Activated CD4-positive, alpha-beta memory T cell treated with anti-CD3 and anti-CD28 coated beads for 36 hours (primary cell): Measurements from ENCODE around the gene PRMT2. TPM values are rescaled to one million over a fixed set of nuclear protein-coding genes. Genes with fewer than 3 reads are reported as not detected.

Experiments used
- CTCF ChIA-PET: fragments of 350-600 bp; sonication (Branson Sonifier 250); formaldehyde crosslinking; loops from one replicate; lab custom pipeline; 2021; ENCODE audit warnings: antibody characterized with exemption, inconsistent platforms; lab: Charles Lee
- POLR2A ChIA-PET: fragments of 350-600 bp; sonication (Branson Sonifier 250); formaldehyde crosslinking; loops from one replicate; lab custom pipeline; 2021; ENCODE audit warnings: antibody characterized with exemption; lab: Charles Lee
- DNase-seq: peaks from one replicate; pipeline ENCODE4 v3.0.0-alpha.2; 2020
- H3K27ac Mint-ChIP-seq: one replicate; pipeline ENCODE4 v1.8.0; 2021; ENCODE audit warnings: mixed read lengths
- H3K27me3 Mint-ChIP-seq: one replicate; pipeline ENCODE4 v1.8.0; 2021; ENCODE audit warnings: mixed read lengths
- H3K36me3 Mint-ChIP-seq: one replicate; pipeline ENCODE4 v1.8.0; 2021; ENCODE audit warnings: mixed read lengths
- H3K4me1 Mint-ChIP-seq: one replicate; pipeline ENCODE4 v1.8.0; 2021; ENCODE audit warnings: low read depth, mixed read lengths
- H3K4me3 Mint-ChIP-seq: one replicate; pipeline ENCODE4 v1.8.0; 2021; ENCODE audit warnings: mild to moderate bottlenecking, mixed read lengths
- H3K9me3 Mint-ChIP-seq: one replicate; pipeline ENCODE4 v1.8.0; 2021; ENCODE audit warnings: mixed read lengths
- intact Hi-C: fragments of 100-400 bp; cut with micrococcal nuclease; formaldehyde crosslinking; loops from one replicate; pipeline ENCODE4 v1.15.1; 2023
- total RNA-seq, 2 experiments: library from RNA; stranded (reverse); gene quantifications; one replicate each; pipeline ENCODE4 v1.2.3, GENCODE V29; 2021

Gene PRMT2
- total RNA-seq, 2 experiments from 2014 or later = 85.4 to 90.7 TPM

GRCh38 chr21:46605767-46606426 is 29.6 kb upstream of the PRMT2 start:
- ChIA-PET CTCF (no interaction called here), POLR2A (no interaction called here)
- H3K27ac Mint-ChIP-seq = peak overlapping the region; percentile 25
- no peaks in the 10 kb centered on the region for H3K9me3 Mint-ChIP-seq
- no peaks in the 10 kb centered on the region for H3K36me3 Mint-ChIP-seq
- peaks cover 24% of the 10 kb centered on the region for H3K4me1 Mint-ChIP-seq
- no peak overlapping the region for H3K4me3 Mint-ChIP-seq
- peak; percentile 53 for DNase-seq
- H3K27me3 Mint-ChIP-seq = no peaks in the 10 kb centered on the region
- intact Hi-C loops = no loop called here

DNA sequence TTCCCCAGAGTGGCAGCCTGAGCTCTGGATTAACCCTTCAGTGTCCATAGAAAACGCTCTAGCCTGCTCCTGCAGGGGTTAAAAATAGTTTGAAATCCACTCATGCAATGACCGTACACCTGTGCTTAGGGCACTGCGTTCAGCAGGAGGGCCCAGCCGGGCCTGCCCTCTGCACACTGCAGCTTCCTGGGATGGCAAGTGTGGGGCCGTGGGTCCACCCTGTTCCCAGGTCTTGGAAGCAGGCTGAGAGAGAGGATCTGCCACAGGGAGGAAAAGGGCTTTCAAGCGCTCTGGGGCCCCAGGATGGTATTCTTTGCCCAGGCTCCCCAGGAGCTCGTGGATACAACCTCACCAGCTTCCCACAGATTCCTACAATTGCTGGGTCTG is 29.1 kb upstream of the PRMT2 start:
- Mint-ChIP-seq H3K4me3 (no peak overlapping the region), H3K4me1 (peaks cover 24% of the 10 kb centered on the region), H3K9me3 (no peaks in the 10 kb centered on the region), H3K27ac (no peak overlapping the region), H3K27me3 (no peaks in the 10 kb centered on the region), H3K36me3 (no peaks in the 10 kb centered on the region)
- no peak for DNase-seq
- ChIA-PET POLR2A (no interaction called here), CTCF (no interaction called here)
- intact Hi-C loops = no loop called here

DNA sequence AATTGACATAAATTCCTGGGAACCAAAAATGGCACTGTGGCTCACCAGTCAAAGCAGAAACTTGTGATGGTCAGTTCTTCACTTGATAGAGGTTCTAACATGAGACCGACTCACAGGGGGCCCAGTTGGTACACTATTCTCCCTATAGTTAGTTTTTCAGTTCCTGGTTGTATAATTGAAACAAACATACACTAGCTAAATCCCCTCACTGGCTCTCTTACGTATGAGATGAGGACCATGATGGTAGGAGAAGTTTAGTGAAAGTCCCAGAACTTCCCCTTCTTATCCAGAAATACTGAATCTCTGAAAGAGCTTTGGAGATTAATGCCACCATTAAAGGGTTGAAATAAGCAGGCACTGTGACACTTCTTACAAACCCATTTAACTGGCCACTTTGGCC is 27.8 kb upstream of the PRMT2 start:
- ChIA-PET POLR2A (no interaction called here), CTCF (no interaction called here)
- Mint-ChIP-seq H3K4me1 (peaks cover 24% of the 10 kb centered on the region), H3K36me3 (no peaks in the 10 kb centered on the region), H3K27me3 (no peaks in the 10 kb centered on the region), H3K4me3 (no peak overlapping the region), H3K9me3 (no peaks in the 10 kb centered on the region), H3K27ac (no peak overlapping the region)
- no peak for DNase-seq
- intact Hi-C loops = no loop called here

DNA sequence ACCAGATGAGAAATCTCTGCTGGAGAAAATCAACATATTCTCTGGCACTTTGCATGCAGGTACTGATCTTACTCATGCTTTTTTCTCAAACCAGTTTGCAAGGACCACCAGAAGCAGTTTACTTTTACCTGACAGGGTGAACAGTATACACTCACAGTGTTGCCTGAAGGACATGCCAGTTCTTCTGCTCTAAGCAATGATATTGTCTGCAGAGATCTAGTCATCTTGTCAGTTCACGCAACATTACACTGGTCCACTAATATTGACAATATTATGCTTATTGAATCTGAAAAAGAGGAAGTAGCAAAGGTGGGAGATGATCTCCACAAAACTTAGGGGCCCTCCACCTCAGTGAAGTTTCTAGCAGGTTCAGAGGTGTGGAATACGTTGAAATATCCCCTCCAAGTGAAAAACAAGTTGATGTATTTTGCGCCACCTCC is 26.8 kb upstream of the PRMT2 start:
- no peaks in the 10 kb centered on the region for H3K9me3 Mint-ChIP-seq
- ChIA-PET CTCF (no interaction called here), POLR2A (no interaction called here)
- no peaks in the 10 kb centered on the region for H3K27me3 Mint-ChIP-seq
- no peaks in the 10 kb centered on the region for H3K36me3 Mint-ChIP-seq
- H3K4me3 Mint-ChIP-seq = no peak overlapping the region
- intact Hi-C loops = no loop called here
- no peak overlapping the region for H3K27ac Mint-ChIP-seq
- H3K4me1 Mint-ChIP-seq = peaks cover 24% of the 10 kb centered on the region
- no peak for DNase-seq

- no peaks in the 10 kb centered on the region for H3K27me3 Mint-ChIP-seq
- CTCF ChIA-PET = no interaction called here
These were observed 25.3 kb upstream of the PRMT2 start for GRCh38 chr21:46610018-46610701.

DNA sequence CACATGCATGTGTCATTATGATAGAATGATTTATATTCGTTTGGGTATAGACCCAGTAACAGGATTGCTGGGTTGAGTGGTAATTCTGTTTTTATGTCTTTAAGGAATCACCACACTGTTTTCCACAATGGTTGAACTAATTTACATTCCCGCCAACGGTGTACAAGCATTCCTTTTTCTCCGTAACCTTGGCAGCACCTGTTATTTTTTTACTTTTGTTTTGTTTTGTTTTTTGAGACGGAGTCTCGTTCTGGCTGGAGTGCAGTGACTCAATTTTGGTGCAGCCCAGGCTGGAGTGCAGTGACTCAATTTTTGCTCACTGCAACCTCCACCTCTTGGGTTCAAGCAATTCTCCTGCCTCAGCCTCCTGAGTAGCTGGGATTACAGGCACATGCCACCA is 22.1 kb upstream of the PRMT2 start:
- Mint-ChIP-seq H3K4me1 (no peaks in the 10 kb centered on the region), H3K27ac (no peak overlapping the region), H3K27me3 (peaks cover 2% of the 10 kb centered on the region), H3K36me3 (no peaks in the 10 kb centered on the region), H3K4me3 (no peak overlapping the region), H3K9me3 (no peaks in the 10 kb centered on the region)
- DNase-seq = no peak
- intact Hi-C loops = no loop called here
- CTCF ChIA-PET = no interaction called here
- POLR2A ChIA-PET = no interaction called here

More at GRCh38 chr21:46610018-46610701, 25.3 kb upstream of the PRMT2 start:
- intact Hi-C loops = no loop called here
- Mint-ChIP-seq H3K4me1 (peaks cover 19% of the 10 kb centered on the region), H3K36me3 (no peaks in the 10 kb centered on the region), H3K9me3 (no peaks in the 10 kb centered on the region), H3K27ac (no peak overlapping the region), H3K4me3 (no peak overlapping the region)
- DNase-seq = no peak
- POLR2A ChIA-PET = no interaction called here

DNA sequence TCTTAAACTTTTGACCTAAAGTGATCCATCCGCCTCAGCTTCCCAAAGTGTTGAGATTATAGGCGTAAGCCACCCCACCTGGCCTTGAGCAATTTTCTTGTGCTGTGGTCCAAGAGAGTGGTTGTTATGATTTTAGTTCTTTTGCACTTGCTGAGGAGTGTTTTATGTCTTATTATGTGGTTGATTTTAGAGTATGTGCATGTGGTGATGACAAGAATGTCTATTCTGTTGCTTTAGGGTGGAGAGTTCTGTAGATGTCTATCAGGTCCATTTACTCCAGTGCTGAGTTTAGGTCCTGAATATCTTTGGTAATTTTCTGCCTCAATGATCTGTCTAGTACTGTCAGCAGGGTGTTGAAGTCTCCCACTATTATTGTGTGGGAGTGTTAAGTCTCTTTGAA is 19.4 kb upstream of the PRMT2 start:
- Mint-ChIP-seq H3K9me3 (no peaks in the 10 kb centered on the region), H3K4me1 (peaks cover 5% of the 10 kb centered on the region), H3K4me3 (no peak overlapping the region), H3K27me3 (peaks cover 2% of the 10 kb centered on the region), H3K36me3 (no peaks in the 10 kb centered on the region), H3K27ac (no peak overlapping the region)
- no peak for DNase-seq
- intact Hi-C loops = no loop called here
- ChIA-PET POLR2A (no interaction called here), CTCF (interaction anchor here (1.7 kb wide), 1 partner anchor 24 kb away, joined by 4 read pairs; no protein-coding TSS in a partner anchor)

GRCh38 chr21:46616656-46617055 is 18.8 kb upstream of the PRMT2 start:
- intact Hi-C loops = no loop called here
- H3K27me3 Mint-ChIP-seq = peaks cover 2% of the 10 kb centered on the region
- ChIA-PET CTCF (no interaction called here), POLR2A (no interaction called here)
- H3K4me3 Mint-ChIP-seq = no peak overlapping the region
- no peaks in the 10 kb centered on the region for H3K9me3 Mint-ChIP-seq
- no peak for DNase-seq
- H3K27ac Mint-ChIP-seq = no peak overlapping the region
- H3K36me3 Mint-ChIP-seq = no peaks in the 10 kb centered on the region
- H3K4me1 Mint-ChIP-seq = peaks cover 9% of the 10 kb centered on the region

GRCh38 chr21:46617267-46618051 is 18.0 kb upstream of the PRMT2 start:
- Mint-ChIP-seq H3K27ac (no peak overlapping the region), H3K27me3 (peaks cover 2% of the 10 kb centered on the region), H3K36me3 (no peaks in the 10 kb centered on the region), H3K4me3 (no peak overlapping the region), H3K4me1 (peaks cover 17% of the 10 kb centered on the region), H3K9me3 (no peaks in the 10 kb centered on the region)
- intact Hi-C loops = no loop called here
- no peak for DNase-seq
- ChIA-PET CTCF (no interaction called here), POLR2A (no interaction called here)

DNA sequence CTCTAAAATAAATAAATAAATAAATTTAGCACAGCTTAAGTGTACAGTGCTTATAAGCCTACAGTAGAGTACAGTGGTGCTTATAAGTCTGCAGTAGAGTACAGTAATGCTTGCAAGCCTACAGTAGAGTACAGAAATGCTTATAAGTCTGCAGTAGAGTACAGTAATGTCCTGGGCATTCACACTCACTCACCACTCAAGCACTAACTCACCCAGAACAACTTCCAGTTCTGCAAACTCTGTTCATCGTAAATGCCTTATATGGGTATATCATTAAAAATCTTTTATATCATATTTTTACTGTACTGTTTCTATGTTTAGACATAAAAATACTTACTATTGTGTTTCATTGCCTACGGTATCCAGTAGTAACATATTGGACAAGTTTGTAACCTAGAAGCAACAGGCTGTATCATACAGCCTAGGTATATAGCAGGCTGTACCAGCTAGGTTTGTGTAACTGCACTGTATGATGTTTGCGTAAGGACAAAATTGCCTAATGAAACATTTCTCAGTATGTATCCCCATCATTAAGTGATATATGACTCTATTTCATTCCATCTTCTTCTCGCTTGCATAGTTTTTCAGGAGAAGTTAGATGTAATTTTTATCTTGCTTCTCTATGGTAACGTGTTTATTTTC is 16.6 kb upstream of the PRMT2 start:
- ChIA-PET CTCF (interaction anchor here (0.6 kb wide), 1 partner anchor 14 kb away, joined by 4 read pairs; no protein-coding TSS in a partner anchor), POLR2A (no interaction called here)
- no peak for DNase-seq
- Mint-ChIP-seq H3K4me3 (no peak overlapping the region), H3K9me3 (no peaks in the 10 kb centered on the region), H3K27ac (no peak overlapping the region), H3K4me1 (peaks cover 24% of the 10 kb centered on the region), H3K27me3 (peaks cover 2% of the 10 kb centered on the region), H3K36me3 (no peaks in the 10 kb centered on the region)
- intact Hi-C loops = no loop called here

GRCh38 chr21:46619846-46620245 is 15.6 kb upstream of the PRMT2 start:
- Mint-ChIP-seq H3K9me3 (no peaks in the 10 kb centered on the region), H3K4me3 (no peak overlapping the region), H3K27me3 (peaks cover 2% of the 10 kb centered on the region), H3K4me1 (peaks cover 24% of the 10 kb centered on the region), H3K27ac (no peak overlapping the region), H3K36me3 (no peaks in the 10 kb centered on the region)
- ChIA-PET POLR2A (no interaction called here), CTCF (no interaction called here)
- no peak for DNase-seq
- intact Hi-C loops = loop anchor here (2.0 kb wide), 1 partner anchor 15 kb away; the partner anchor contains the start of gene PRMT2

DNA sequence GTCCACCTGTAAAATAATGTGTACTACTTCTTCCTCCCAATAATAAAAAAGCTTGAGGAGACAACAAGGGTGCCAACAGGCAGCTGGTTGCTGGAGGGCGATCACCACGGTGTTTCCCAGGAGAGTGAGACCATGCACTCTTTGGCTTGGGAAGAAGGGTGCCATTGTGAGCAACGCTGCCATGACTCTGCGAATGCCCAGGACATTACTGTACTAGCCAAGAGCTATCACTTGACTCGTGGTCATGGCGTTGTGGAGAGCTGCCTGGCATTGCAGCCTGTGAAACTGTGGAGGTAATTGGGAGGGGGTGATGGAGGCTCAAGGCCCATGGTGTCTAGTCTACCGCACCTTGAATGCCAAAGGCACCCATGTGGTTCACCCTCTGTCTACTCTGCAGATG is 14.6 kb upstream of the PRMT2 start:
- CTCF ChIA-PET = interaction anchor here (0.8 to 1.7 kb wide), 2 partner anchors 12 to 61 kb away, joined by 4 read pairs; no protein-coding TSS in a partner anchor
- Mint-ChIP-seq H3K27me3 (peaks cover 2% of the 10 kb centered on the region), H3K9me3 (peaks cover 8% of the 10 kb centered on the region), H3K36me3 (no peaks in the 10 kb centered on the region), H3K4me1 (peaks cover 29% of the 10 kb centered on the region), H3K4me3 (no peak overlapping the region), H3K27ac (no peak overlapping the region)
- no peak for DNase-seq
- intact Hi-C loops = loop anchor here (2.0 kb wide), 1 partner anchor 14 kb away; the partner anchor contains the start of gene PRMT2
- POLR2A ChIA-PET = interaction anchor here (0.8 kb wide), 1 partner anchor 19 kb away, joined by 3 read pairs; no protein-coding TSS in a partner anchor
